ENCODE results near the gene NARF. TPM values are rescaled to one million over a fixed set of nuclear protein-coding genes. Genes with fewer than 3 reads are reported as not detected.

NARF gene
- total RNA-seq = 32.8 and 42.6 TPM in 2 replicates

DNA sequence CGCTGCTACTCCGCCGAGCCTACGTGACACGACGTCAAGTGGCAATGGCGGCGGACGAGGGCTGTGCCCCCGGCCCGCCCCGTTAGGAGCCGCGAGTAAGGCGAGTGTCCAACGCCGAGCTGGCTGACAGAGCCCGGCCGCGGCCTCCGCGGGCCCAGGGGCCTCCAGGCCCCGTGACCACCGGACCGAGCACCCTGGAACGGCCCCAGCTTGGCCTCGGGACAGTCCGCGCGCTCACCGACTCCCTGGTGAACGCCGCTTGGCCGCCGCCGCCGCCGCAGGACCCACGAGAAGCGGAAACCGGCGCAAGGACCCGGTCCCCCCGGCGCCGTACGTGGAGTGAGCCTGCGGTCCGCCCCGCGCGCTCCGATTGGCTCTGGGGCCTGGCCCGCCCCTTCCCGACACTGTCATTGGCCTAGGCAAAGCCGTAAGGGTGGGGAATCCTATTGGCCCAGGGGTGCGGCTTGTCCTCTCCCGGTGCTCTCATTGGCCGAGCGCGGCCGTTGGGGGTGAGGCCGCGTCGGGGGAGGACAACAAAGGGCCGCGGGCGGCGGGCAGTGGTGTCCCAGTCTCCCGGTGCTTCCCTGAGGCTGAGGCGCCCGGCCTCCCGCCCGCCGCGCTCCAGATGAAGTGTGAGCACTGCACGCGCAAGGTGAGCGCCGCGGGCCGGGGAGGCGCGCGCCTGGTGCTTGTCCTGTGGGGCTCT lies at the start of gene NARF:
Gene NARF, plus strand, starts transcription at position 563 of the 706 bp plus-strand sequence. Its CDS starts 63 bp downstream, at position 626.

GRCh38 chr17:82418001-82418986 lies 40.2 kb upstream of the NARF start, which contains the start of the genes HEXD and OGFOD3:
Gene HEXD, plus strand, starts transcription at chr17:82418347. Its CDS starts 1,453 bp downstream, at chr17:82419800.
Gene OGFOD3, minus strand, starts transcription at chr17:82418586. Its CDS starts 101 bp downstream, at chr17:82418485.

GRCh38 chr17:82450357-82451106 lies 8.0 kb upstream of the NARF start, which contains the start of gene CYBC1:
Gene CYBC1, minus strand, starts transcription at chr17:82450752. Its CDS starts 1,498 bp downstream, at chr17:82449254.

GRCh38 chr17:82518826-82519810 lies 60.6 kb downstream of the NARF start, which contains the start of gene FOXK2:
Gene FOXK2, plus strand, starts transcription at chr17:82519732. Its CDS starts 157 bp downstream, at chr17:82519889.

Other genes with a start within 250 kb of the NARF start
- gene CCDC57, start 245.9 kb upstream of the NARF start, total RNA-seq = 14.5 and 18.1 TPM in 2 replicates
- 445 and 707 TPM in 2 replicates for gene SLC16A3, start 229.7 kb upstream of the NARF start, total RNA-seq
- 55.1 and 77.7 TPM in 2 replicates for gene CSNK1D, start 185.0 kb upstream of the NARF start, total RNA-seq
- gene CD7, start 141.1 kb upstream of the NARF start, total RNA-seq = 0.20 TPM in 1 of 2 replicates, not detected in the other
- 3.1 and 9.6 TPM in 2 replicates for gene SECTM1, start 125.0 kb upstream of the NARF start, total RNA-seq
- gene TEX19, start 99.5 kb upstream of the NARF start, total RNA-seq = 0.07 TPM in 1 of 2 replicates, not detected in the other
- not detected in 2 replicates for gene UTS2R, start 87.0 kb upstream of the NARF start, total RNA-seq
- gene HEXD, start 40.4 kb upstream of the NARF start, total RNA-seq = 8.3 and 9.5 TPM in 2 replicates
- gene OGFOD3, start 40.2 kb upstream of the NARF start, total RNA-seq = 39.6 and 47.4 TPM in 2 replicates
- gene CYBC1, start 8.0 kb upstream of the NARF start, total RNA-seq = 71.9 and 77.3 TPM in 2 replicates
- 27.5 and 40.9 TPM in 2 replicates for gene FOXK2, start 61.0 kb downstream of the NARF start, total RNA-seq
- gene WDR45B, start 189.7 kb downstream of the NARF start, total RNA-seq = 72.4 and 76.8 TPM in 2 replicates
- 9.3 and 9.5 TPM in 2 replicates for gene RAB40B, start 240.0 kb downstream of the NARF start, total RNA-seq